ENCODE results near the gene PRXL2B.

GRCh38 chr1:2614145-2614544 lies 27.6 kb downstream of the PRXL2B start:
- no peak for TF ChIP-seq CTCF (conservative IDR thresholded peaks at IDR 0.05 in 1 of 2, IDR thresholded peaks at IDR 0.05 in 1 of 2; ENCODE audit: extremely low read depth in 1 of 2, insufficient read depth in 1 of 2, low read depth in 1 of 2, low read length in 2 of 2)
- no peak for TF ChIP-seq EZH2 (IDR thresholded peaks at IDR 0.05; ENCODE audit: borderline replicate concordance, low read length)

Measured in mammary epithelial cell (primary cell).